ENCODE data around the gene POLR2E. TPM values are rescaled to one million over a fixed set of nuclear protein-coding genes. Genes with fewer than 3 reads are reported as not detected.

Gene POLR2E
- total and polyA plus RNA-seq, 10 of the 15 experiments (the other 5 are each of a cell fraction or from before 2014, with no cell fraction given) = 4.0 to 487 (median 200) TPM

DNA sequence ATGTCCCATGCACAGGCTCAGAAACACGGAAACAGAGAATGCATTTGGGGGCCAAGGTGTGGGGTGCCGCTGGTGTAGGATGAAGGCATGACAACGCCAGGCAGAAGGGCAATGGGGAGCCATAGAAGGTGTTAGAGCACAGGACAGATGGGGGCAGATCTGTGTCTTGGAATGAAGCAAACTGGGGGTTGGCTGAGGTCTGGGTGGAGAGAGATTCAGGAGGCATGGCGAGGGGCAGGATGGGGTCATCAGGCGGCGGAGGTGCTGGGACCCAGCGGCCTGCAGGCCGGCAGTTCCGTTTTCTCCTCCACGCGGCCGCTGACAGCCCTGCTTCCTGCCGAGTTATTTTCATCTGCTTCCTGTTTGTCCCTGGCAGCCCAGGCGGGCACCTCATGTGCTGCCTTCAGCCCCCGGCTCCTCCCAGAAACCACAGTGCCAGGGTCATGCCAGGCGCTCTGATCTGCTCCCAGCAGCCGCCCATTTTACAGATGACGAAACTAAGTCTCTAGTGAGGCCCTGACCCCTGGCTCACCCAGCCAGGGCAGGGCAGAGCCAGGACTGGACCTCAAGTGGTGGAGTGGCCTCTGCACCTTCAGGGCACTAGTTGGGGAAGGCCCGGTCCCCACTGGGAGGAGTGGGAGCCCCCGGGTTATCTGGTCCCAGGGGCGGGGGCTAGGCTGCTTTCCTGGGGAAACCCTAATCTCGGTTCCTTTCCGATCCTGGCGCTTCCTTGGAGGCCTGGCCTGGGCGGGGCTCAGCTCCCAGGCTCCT is 26.0 kb downstream of the POLR2E start (continued):
- no peak for TF ChIP-seq SUPT20H (IDR thresholded peaks at IDR 0.05; ENCODE audit: borderline replicate concordance, control insufficient read depth, low read depth, low read length)
- TF ChIP-seq, protein P1, sequence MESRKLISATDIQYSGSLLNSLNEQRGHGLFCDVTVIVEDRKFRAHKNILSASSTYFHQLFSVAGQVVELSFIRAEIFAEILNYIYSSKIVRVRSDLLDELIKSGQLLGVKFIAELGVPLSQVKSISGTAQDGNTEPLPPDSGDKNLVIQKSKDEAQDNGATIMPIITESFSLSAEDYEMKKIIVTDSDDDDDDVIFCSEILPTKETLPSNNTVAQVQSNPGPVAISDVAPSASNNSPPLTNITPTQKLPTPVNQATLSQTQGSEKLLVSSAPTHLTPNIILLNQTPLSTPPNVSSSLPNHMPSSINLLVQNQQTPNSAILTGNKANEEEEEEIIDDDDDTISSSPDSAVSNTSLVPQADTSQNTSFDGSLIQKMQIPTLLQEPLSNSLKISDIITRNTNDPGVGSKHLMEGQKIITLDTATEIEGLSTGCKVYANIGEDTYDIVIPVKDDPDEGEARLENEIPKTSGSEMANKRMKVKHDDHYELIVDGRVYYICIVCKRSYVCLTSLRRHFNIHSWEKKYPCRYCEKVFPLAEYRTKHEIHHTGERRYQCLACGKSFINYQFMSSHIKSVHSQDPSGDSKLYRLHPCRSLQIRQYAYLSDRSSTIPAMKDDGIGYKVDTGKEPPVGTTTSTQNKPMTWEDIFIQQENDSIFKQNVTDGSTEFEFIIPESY (IDR thresholded peaks at IDR 0.05) = no peak
- TF ChIP-seq IKZF2 (IDR thresholded peaks at IDR 0.05) = peak; percentile 39 to 51; a peak in 2 of 4 replicates
- TF ChIP-seq NBN (IDR thresholded peaks at IDR 0.05) = 0 out of 2 replicates have a peak, but pooled peaks have one; percentile 75
- TF ChIP-seq USF2 (IDR thresholded peaks at IDR 0.05; ENCODE audit: borderline replicate concordance, low read depth, low read length) = no peak
- TF ChIP-seq TARDBP (IDR thresholded peaks at IDR 0.05; ENCODE audit: borderline replicate concordance) = 0 out of 2 replicates have a peak, but pooled peaks have one; percentile 36
- TF ChIP-seq ZNF217 (IDR thresholded peaks at IDR 0.05) = peak; percentile 64; the same call in 1 of the 2 replicates
- no peak for TF ChIP-seq HSF1 (IDR thresholded peaks at IDR 0.05; ENCODE audit: low read depth, low read length)
- TF ChIP-seq ZNF622 (IDR thresholded peaks at IDR 0.05) = no peak
- peak in 1 of 2 experiments; percentile 39; a peak in 1 of 4 replicates for TF ChIP-seq ETV6 (conservative IDR thresholded peaks at IDR 0.05 in 1 of 2, IDR thresholded peaks at IDR 0.05 in 1 of 2; ENCODE audit: borderline replicate concordance in 1 of 2, low read depth in 1 of 2)
- TF ChIP-seq, protein P2, sequence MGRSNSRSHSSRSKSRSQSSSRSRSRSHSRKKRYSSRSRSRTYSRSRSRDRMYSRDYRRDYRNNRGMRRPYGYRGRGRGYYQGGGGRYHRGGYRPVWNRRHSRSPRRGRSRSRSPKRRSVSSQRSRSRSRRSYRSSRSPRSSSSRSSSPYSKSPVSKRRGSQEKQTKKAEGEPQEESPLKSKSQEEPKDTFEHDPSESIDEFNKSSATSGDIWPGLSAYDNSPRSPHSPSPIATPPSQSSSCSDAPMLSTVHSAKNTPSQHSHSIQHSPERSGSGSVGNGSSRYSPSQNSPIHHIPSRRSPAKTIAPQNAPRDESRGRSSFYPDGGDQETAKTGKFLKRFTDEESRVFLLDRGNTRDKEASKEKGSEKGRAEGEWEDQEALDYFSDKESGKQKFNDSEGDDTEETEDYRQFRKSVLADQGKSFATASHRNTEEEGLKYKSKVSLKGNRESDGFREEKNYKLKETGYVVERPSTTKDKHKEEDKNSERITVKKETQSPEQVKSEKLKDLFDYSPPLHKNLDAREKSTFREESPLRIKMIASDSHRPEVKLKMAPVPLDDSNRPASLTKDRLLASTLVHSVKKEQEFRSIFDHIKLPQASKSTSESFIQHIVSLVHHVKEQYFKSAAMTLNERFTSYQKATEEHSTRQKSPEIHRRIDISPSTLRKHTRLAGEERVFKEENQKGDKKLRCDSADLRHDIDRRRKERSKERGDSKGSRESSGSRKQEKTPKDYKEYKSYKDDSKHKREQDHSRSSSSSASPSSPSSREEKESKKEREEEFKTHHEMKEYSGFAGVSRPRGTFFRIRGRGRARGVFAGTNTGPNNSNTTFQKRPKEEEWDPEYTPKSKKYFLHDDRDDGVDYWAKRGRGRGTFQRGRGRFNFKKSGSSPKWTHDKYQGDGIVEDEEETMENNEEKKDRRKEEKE (IDR thresholded peaks at IDR 0.05) = no peak
- TF ChIP-seq MEF2A (IDR thresholded peaks at IDR 0.05; ENCODE audit: insufficient read depth, low read depth, low read length) = 0 out of 2 replicates have a peak, but pooled peaks have one; percentile 11
- peak; percentile 46; the same call in 1 of the 2 replicates for TF ChIP-seq TAF1 (IDR thresholded peaks at IDR 0.05; ENCODE audit: borderline replicate concordance, low read depth, low read length)
- peak; percentile 34; the same call in 1 of the 2 replicates for TF ChIP-seq POLR2A (IDR thresholded peaks at IDR 0.05; ENCODE audit: low read depth, low read length)
- peak; percentile 74 for TF ChIP-seq ZNF687 (IDR thresholded peaks at IDR 0.05)

Measured in GM12878 (cell line).